ENCODE data around the gene USP6. TPM values are rescaled to one million over a fixed set of nuclear protein-coding genes. Genes with fewer than 3 reads are reported as not detected.
"Not testable (repeated sequence)": the region's sequence is repeated elsewhere in the genome, so short reads cannot be mapped to it uniquely, and the experiment has no call there.

The USP6 gene
- total RNA-seq, 1 experiment from 2014 or later: not detected

DNA sequence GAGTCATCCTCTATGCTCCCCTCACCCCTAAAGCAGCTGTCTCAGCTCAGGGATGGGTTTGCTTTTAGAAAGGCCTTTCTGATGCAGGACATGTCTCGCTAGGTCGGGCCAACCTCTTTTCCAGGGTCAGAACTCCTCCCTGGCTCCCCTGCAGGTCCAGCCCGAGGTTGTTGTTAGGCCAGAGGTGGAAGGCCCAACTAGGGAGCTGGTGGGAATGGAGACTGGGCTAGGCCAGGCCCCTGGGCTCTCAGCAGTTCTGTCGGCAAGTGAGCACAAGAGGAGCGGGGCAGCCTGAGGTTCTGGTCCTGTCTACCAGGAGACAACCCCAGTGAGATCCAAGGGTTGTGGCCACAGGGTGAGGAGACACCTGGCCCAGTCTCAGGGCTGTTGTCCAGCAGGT, 14.9 kb downstream of the USP6 start:
- not testable (repeated sequence) for DNase-seq, H3K9me3 ChIP-seq, H3K27me3 ChIP-seq, H3K36me3 ChIP-seq, H3K4me3 ChIP-seq

- Histone ChIP-seq H3K4me3 (no peak overlapping the region), H3K27me3 (no peaks in the 10 kb centered on the region), H3K36me3 (no peaks in the 10 kb centered on the region), H3K9me3 (no peaks in the 10 kb centered on the region)
- no peak for DNase-seq
These were observed 15.4 kb downstream of the USP6 start for GRCh38 chr17:5131146-5131715.

DNA sequence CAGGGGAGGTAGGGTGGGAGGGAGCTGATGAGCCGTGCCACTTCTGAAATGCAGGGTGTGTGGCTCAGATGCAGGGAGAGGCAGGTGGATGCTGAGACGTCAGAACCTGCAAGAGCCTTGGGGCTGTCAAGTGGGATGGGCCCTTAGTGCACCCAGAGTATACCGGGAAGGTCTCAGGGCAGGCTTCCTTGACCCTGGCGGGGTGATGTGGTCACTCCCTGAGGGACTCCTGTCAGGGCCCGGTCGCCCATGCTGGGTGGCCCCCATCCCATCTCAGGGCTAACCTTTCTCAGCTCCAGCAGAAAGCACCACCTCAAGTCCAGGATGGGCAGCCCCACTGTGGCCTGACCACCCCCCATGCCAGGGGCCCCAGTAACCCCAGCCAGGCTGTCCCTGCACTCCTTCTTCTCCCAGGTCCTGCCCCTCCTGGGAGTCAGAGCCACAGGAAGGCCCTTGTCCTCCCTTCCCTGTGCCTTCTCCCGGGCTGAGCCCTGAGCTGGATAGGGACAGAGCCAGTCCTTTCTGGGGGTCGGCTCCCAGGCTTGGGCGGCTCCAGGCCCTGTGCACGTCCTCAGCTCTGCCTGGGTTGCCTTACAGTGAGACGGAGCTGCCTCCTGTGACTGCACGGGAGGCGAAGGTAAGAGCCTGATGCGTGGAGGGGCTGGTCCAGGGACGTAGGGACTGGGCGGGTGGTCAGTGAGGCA, 16.1 kb downstream of the USP6 start:
- not testable (repeated sequence) for DNase-seq, H3K9me3 ChIP-seq, H3K36me3 ChIP-seq, H3K27me3 ChIP-seq, H3K4me3 ChIP-seq

- H3K4me3 ChIP-seq, H3K36me3 ChIP-seq, H3K9me3 ChIP-seq, DNase-seq, H3K27me3 ChIP-seq: not testable (repeated sequence)
These were observed 16.8 kb downstream of the USP6 start for GRCh38 chr17:5132503-5133225.

- Histone ChIP-seq H3K4me3 (no peak overlapping the region), H3K9me3 (no peaks in the 10 kb centered on the region), H3K27me3 (no peaks in the 10 kb centered on the region), H3K36me3 (no peaks in the 10 kb centered on the region)
- no peak for DNase-seq
These were observed 17.5 kb downstream of the USP6 start for GRCh38 chr17:5133311-5133710.

DNA sequence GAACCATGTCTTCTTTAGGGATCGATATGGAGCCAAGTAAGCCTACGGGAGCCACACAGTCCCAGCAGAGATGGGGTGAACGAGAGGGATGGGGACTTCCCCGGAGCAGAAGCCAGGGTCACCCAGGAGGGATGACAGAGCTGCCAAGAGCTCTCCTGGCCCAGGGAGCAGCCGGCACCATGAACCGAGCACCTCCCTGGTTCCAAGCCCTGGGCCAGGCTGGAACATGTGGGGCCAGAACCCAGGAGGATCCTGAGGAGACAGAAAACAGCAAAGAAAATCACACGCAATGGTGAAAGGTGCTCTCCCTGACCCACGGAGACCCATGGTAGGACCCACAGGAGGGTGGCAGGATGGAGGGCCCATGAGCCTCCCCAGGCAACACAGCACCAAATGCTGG, 18.1 kb downstream of the USP6 start:
- H3K9me3 ChIP-seq, H3K27me3 ChIP-seq, H3K36me3 ChIP-seq, H3K4me3 ChIP-seq, DNase-seq: not testable (repeated sequence)

GRCh38 chr17:5134571-5134970, 18.7 kb downstream of the USP6 start:
- H3K27me3 ChIP-seq, H3K9me3 ChIP-seq, H3K36me3 ChIP-seq, H3K4me3 ChIP-seq, DNase-seq: not testable (repeated sequence)

GRCh38 chr17:5135131-5135712, 19.4 kb downstream of the USP6 start:
- not testable (repeated sequence) for H3K36me3 ChIP-seq, H3K27me3 ChIP-seq, H3K4me3 ChIP-seq, DNase-seq, H3K9me3 ChIP-seq

DNA sequence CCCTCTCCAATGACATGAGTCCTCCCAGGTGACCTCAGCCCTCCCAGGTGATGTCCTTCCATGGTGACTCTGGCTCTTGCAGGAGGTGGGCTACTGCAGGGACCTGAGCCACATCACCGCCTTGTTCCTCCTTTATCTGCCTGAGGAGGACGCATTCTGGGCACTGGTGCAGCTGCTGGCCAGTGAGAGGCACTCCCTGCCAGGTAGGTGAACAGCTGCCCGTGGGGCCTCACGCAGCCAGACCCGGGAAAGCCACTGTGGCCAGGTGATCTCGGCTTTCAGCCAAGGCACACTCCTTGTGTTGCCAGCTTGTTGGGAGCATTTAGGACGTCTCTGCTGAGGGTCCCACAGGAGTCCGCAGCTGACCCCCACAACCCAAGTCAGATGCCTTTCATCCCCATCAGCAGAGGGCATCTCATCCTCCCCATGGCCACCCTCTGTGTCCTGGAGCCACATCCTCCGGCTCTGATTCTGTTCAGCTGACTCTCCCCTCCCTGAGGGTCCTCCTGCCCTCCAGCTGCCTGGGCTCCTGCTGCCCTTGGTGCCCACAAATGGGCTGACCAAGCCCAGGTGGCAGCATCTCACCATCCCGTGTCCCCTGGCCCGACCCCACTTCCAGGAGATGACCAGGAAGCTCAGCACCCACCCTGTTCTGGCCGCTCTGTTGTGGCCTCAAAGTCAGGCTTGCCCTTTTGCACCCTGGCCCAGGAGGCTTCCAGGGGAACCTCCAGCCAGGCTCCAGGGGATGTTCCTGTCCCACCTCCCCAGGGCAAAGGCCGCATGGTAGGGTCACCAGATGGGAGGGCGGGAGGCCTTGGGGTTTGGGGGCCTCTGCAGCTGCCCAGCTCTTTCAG, 20.1 kb downstream of the USP6 start:
- H3K27me3 ChIP-seq: no peaks in the 10 kb centered on the region
- no peaks in the 10 kb centered on the region for H3K9me3 ChIP-seq
- no peaks in the 10 kb centered on the region for H3K36me3 ChIP-seq
- DNase-seq: no peak
- no peak overlapping the region for H3K4me3 ChIP-seq

DNA sequence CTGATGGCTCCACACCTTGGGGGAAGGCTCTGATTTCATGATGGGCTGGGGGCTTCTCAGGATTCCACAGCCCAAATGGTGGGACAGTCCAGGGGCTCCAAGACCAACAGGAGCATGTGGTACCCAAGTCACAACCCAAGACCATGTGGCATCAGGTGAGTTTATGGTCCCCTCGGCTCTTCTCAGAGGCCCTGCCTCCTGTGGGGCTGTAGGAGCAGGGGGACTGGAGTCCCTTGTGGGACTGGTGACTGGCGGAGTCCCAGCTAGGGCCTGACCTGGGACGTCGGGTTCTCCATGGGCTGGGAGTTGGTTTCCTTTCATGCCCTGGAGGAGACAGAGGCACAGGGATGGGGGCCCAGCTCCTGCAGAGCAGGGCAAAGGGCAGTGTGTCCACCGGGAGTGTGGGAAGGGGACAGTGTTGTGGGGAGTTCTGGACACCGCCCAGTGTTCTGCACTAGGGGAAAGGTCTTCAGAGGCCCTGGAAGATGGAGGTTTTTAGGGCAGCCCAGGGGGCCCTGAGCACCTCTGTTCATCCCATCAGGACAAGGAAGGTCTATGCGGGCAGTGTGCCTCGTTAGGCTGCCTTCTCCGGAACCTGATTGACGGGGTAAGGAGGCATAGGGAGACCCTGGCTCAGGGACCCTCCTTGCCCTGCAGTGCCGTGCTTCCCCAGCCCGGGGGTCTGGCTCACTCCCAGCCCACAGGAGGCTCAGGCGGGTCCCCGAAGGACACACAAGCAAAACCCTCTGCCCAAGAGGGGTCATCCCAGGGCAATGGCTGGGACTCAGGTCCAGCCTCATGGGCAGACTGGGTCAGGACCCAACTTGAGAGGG, 21.0 kb downstream of the USP6 start:
- H3K27me3 ChIP-seq, DNase-seq: not testable (repeated sequence)

GRCh38 chr17:5137511-5138197, 21.8 kb downstream of the USP6 start:
- DNase-seq, H3K36me3 ChIP-seq: not testable (repeated sequence)

More for the DNA sequence above, 21.0 kb downstream of the USP6 start:
- H3K9me3 ChIP-seq, H3K4me3 ChIP-seq, H3K36me3 ChIP-seq: not testable (repeated sequence)

GRCh38 chr17:5138198-5138544, 22.3 kb downstream of the USP6 start:
- H3K9me3 ChIP-seq, H3K4me3 ChIP-seq, H3K27me3 ChIP-seq, DNase-seq, H3K36me3 ChIP-seq: not testable (repeated sequence)

More at GRCh38 chr17:5137511-5138197, 21.8 kb downstream of the USP6 start:
- H3K9me3 ChIP-seq, H3K4me3 ChIP-seq, H3K27me3 ChIP-seq: not testable (repeated sequence)

DNA sequence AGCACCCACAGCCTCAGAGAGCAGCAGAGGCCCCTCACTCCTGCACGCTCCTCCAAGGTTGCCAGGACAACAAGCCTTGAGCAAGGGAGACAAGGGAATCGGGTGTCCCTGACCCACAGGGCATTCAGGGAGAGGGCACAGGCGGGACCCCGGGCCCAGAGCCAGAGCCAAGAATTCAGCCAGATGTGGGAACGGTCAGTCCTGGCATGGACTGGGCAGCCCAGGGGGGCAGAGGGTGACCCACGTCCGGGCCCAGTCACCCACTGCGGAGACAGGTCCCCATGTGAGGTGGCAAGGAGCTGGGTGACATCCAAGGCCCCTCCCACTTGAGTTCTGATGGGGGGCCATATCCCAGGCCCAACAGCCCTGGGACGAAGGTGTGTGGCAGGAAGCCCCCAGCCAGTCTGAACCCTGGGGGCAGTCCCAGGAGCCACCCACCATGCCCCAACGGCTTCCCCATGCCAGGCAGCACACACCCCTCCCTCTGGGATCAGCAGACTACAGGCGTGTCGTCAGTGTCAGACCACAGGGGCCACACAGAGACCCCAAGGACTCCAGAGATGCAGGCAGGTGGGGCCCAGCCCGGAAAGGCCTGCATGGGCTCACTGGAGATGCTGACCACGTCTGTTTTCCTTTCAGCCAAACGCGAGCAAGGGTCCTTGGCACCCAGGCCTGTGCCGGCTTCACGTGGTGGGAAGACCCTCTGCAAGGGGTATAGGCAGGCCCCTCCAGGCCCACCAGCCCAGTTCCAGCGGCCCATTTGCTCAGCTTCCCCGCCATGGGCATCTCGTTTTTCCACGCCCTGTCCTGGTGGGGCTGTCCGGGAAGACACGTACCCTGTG, 23.0 kb downstream of the USP6 start:
- Histone ChIP-seq H3K9me3 (no peaks in the 10 kb centered on the region), H3K4me3 (no peak overlapping the region), H3K36me3 (no peaks in the 10 kb centered on the region), H3K27me3 (no peaks in the 10 kb centered on the region)
- DNase-seq: no peak

- no peaks in the 10 kb centered on the region for H3K36me3 ChIP-seq
- H3K9me3 ChIP-seq: no peaks in the 10 kb centered on the region
- no peaks in the 10 kb centered on the region for H3K27me3 ChIP-seq
- no peak for DNase-seq
- no peak overlapping the region for H3K4me3 ChIP-seq
These were observed 23.6 kb downstream of the USP6 start for GRCh38 chr17:5139458-5139732.

- H3K36me3 ChIP-seq, DNase-seq, H3K9me3 ChIP-seq, H3K4me3 ChIP-seq, H3K27me3 ChIP-seq: not testable (repeated sequence)
These were observed 27.0 kb downstream of the USP6 start for GRCh38 chr17:5142877-5143276.

Data from MG63 (cell line).